B cell (primary cell): ENCODE measurements around the gene TEAD3. TPM values are rescaled to one million over a fixed set of nuclear protein-coding genes. Genes with fewer than 3 reads are reported as not detected.
"Not testable (repeated sequence)": the region's sequence is repeated elsewhere in the genome, so short reads cannot be mapped to it uniquely, and the experiment has no call there.

Experiments
- ATAC-seq: fragments of 200-7000 bp; cut with Tn5 transposase; one replicate; pipeline ENCODE4 v1.10.0; 2021; ENCODE audit warnings: low read depth, mild to moderate bottlenecking, moderate number of reproducible peaks, moderate library complexity
- CTCF ChIA-PET: fragments of 350-600 bp; sonication (Branson Sonifier 250); formaldehyde crosslinking; loops from one replicate; lab custom pipeline; 2021; ENCODE audit warnings: antibody characterized with exemption, inconsistent platforms; lab: Charles Lee
- POLR2A ChIA-PET: fragments of 350-600 bp; sonication (Branson Sonifier 250); formaldehyde crosslinking; loops from one replicate; lab custom pipeline; 2021; ENCODE audit warnings: antibody characterized with exemption; lab: Charles Lee
- DNase-seq: peaks from one replicate; pipeline ENCODE4 v3.0.0; 2013
- H2AFZ ChIP-seq: 2 replicates; pipeline ENCODE4 v1.6.1; 2012; ENCODE audit warnings: mild to moderate bottlenecking, low read depth, low read length; ENCODE audit not compliant: insufficient read depth, poor library complexity, severe bottlenecking
- H3K27ac ChIP-seq, 2 donors: 1 replicate in 1 of 2; 2 replicates in 1 of 2; pipeline ENCODE4 v1.5.1; 2012 to 2013; ENCODE audit warnings: low read length in 2 of 2, mild to moderate bottlenecking in 2 of 2, moderate library complexity in 1 of 2
- H3K27me3 ChIP-seq, 4 experiments: fragments of 200-600 bp in 1 of 4; sonication (generic) in 1 of 4; replicated peaks in 1 of 4; 1 replicate in 2 of 4; 2 replicates in 2 of 4; pipeline versions ENCODE4 v1.6.1 to v1.7.0; 2013 to 2016; ENCODE audit warnings: low read length in 3 of 4, mild to moderate bottlenecking in 2 of 4, mixed read lengths in 1 of 4, moderate library complexity in 1 of 4; ENCODE audit not compliant: insufficient read depth in 4 of 4, control insufficient read depth in 3 of 4; ENCODE audit errors: control extremely low read depth in 1 of 4
- H3K36me3 ChIP-seq, 2 experiments: replicated peaks in 1 of 2; 1 replicate in 1 of 2; 2 replicates in 1 of 2; pipeline versions ENCODE4 v1.6.1 to v1.7.1; 2013; ENCODE audit warnings: low read length in 1 of 2; ENCODE audit not compliant: insufficient read depth in 2 of 2, control insufficient read depth in 1 of 2; ENCODE audit errors: control extremely low read depth in 1 of 2, extremely low read depth in 1 of 2
- H3K4me1 ChIP-seq, 2 donors: fragments of 200-600 bp in 1 of 2; sonication (generic) in 1 of 2; 1 replicate in 1 of 2; 2 replicates in 1 of 2; pipeline versions ENCODE4 v1.5.1 to v1.6.1; 2013 to 2017; ENCODE audit warnings: low read length in 2 of 2; ENCODE audit not compliant: control insufficient read depth in 2 of 2, insufficient read depth in 2 of 2
- H3K4me2 ChIP-seq: replicated peaks from 2 replicates; pipeline ENCODE3; 2012; ENCODE audit warnings: mild to moderate bottlenecking, low read depth, low read length; ENCODE audit not compliant: poor library complexity, severe bottlenecking
- H3K4me3 ChIP-seq, 5 experiments: fragments of 200-600 bp in 1 of 5; sonication (generic) in 1 of 5; 1 replicate in 3 of 5; 2 replicates in 2 of 5; pipeline versions ENCODE4 v1.5.1 to v1.7.0; 2011 to 2016; ENCODE audit warnings: low read length in 4 of 5, mild to moderate bottlenecking in 4 of 5, low read depth in 2 of 5, control low read depth in 1 of 5, moderate library complexity in 1 of 5; ENCODE audit not compliant: insufficient read depth in 1 of 5; ENCODE audit errors: control extremely low read depth in 1 of 5, extremely low read depth in 1 of 5
- H3K79me2 ChIP-seq: fragments of 200-600 bp; sonication (generic); one replicate; pipeline ENCODE4 v1.6.0; 2016; ENCODE audit warnings: low read length; ENCODE audit not compliant: control insufficient read depth, insufficient read depth
- H3K9ac ChIP-seq: fragments of 200-600 bp; sonication (generic); 2 replicates; pipeline ENCODE4 v1.6.1; 2017; ENCODE audit warnings: mild to moderate bottlenecking, low read length, moderate library complexity
- H3K9me3 ChIP-seq, 3 donors: one replicate each; pipeline versions ENCODE4 v1.6.1 to v1.7.1; 2013; ENCODE audit warnings: low read length in 2 of 3; ENCODE audit not compliant: control insufficient read depth in 2 of 3, insufficient read depth in 1 of 3; ENCODE audit errors: control extremely low read depth in 1 of 3
- H4K20me1 ChIP-seq: 2 replicates; pipeline ENCODE4 v1.6.0; 2012; ENCODE audit warnings: mild to moderate bottlenecking, low read length; ENCODE audit not compliant: insufficient read depth, control insufficient read depth, poor library complexity, severe bottlenecking
- H3K27ac Mint-ChIP-seq: one replicate; pipeline ENCODE4 v1.8.0; 2021; ENCODE audit warnings: mixed read lengths
- H3K27me3 Mint-ChIP-seq: one replicate; pipeline ENCODE4 v1.8.0; 2021; ENCODE audit warnings: mixed read lengths
- H3K4me1 Mint-ChIP-seq: one replicate; pipeline ENCODE4 v1.8.0; 2021; ENCODE audit warnings: mixed read lengths
- H3K4me3 Mint-ChIP-seq: one replicate; pipeline ENCODE4 v1.8.0; 2021; ENCODE audit warnings: mixed read lengths
- H3K9me3 Mint-ChIP-seq: one replicate; pipeline ENCODE4 v1.8.0; 2022; ENCODE audit warnings: mixed read lengths; ENCODE audit not compliant: insufficient read depth
- CTCF ChIP-seq: fragments of 200-600 bp; IDR thresholded peaks from one replicate; pipeline ENCODE4 v1.8.0; 2022; ENCODE audit warnings: antibody characterized with exemption, mild to moderate bottlenecking
- EZH2 ChIP-seq: IDR thresholded peaks from 2 replicates; pipeline ENCODE4 v1.6.1; 2012; ENCODE audit warnings: borderline replicate concordance, low read depth, mild to moderate bottlenecking, moderate library complexity, low read length; ENCODE audit not compliant: insufficient read depth, poor library complexity, severe bottlenecking
- WGBS: methylation state at CpG from one replicate; pipeline ENCODE4 v1.1.5; 2013; ENCODE audit warnings: missing lambda C conversion rate; ENCODE audit not compliant: insufficient coverage; 5-methylcytosine and 5-hydroxymethylcytosine counted together
- intact Hi-C: fragments of 100-400 bp; cut with micrococcal nuclease; formaldehyde crosslinking; loops from one replicate; pipeline ENCODE4 v1.10.0; 2022
- polyA plus RNA-seq: library from polyadenylated mRNA; depleted of rRNA; stranded (reverse); fragments of >200 nt; gene quantifications from 2 replicates; pipeline ENCODE4 v1.2.3, GENCODE V29; 2012
- total RNA-seq, 2 donors: library from RNA; stranded (reverse); fragments of 120-200 nt in 1 of 2; gene quantifications; 1 replicate in 1 of 2; 2 replicates in 1 of 2; pipeline versions ENCODE4 v1.2.3 to v1.2.4, GENCODE V29; 2013 to 2022

The TEAD3 gene
- total and polyA plus RNA-seq, 2 donors (not counting 1 experiment from before 2014, with no cell fraction given): 0.17 TPM; not detected in 1

GRCh38 chr6:35516712-35517111 lies 19.8 kb upstream of the TEAD3 start:
- Histone ChIP-seq H2AFZ (no peak overlapping the region), H4K20me1 (no peaks in the 10 kb centered on the region), H3K27me3 (peaks cover 0 to 14% (median 3%) of the 10 kb centered on the region in 4 experiments), H3K4me2 (no peak overlapping the region), H3K36me3 (no peaks in the 10 kb centered on the region), H3K4me1 (peaks cover under 1 to 4% of the 10 kb centered on the region in 2 donors), H3K79me2 (no peaks in the 10 kb centered on the region), H3K4me3 (no peak overlapping the region), H3K9me3 (peaks cover 0 to 5% (median 0%) of the 10 kb centered on the region in 3 donors), H3K9ac (no peak overlapping the region), H3K27ac (no peak overlapping the region)
- WGBS: 93% methylated on average over 3 of the region's 6 CpGs
- intact Hi-C loops: no loop called here
- no peak for ATAC-seq
- TF ChIP-seq EZH2 (no peak), CTCF (no peak)
- POLR2A ChIA-PET: no interaction called here
- H3K9me3 Mint-ChIP-seq: no peaks in the 10 kb centered on the region
- CTCF ChIA-PET: interaction anchor here (0.7 to 0.8 kb wide), 2 partner anchors 221 to 460 kb away, joined by 3 read pairs; no protein-coding TSS in a partner anchor
- peaks cover 2% of the 10 kb centered on the region for H3K4me1 Mint-ChIP-seq
- H3K27ac Mint-ChIP-seq: no peak overlapping the region
- H3K27me3 Mint-ChIP-seq: peaks cover 4% of the 10 kb centered on the region
- DNase-seq: no peak
- H3K4me3 Mint-ChIP-seq: no peak overlapping the region

- H3K27me3 Mint-ChIP-seq, intact Hi-C loops, H3K4me1 ChIP-seq, H3K4me2 ChIP-seq, H3K27ac ChIP-seq, ATAC-seq, H3K27ac Mint-ChIP-seq, H3K9me3 ChIP-seq, H3K4me3 Mint-ChIP-seq, H3K36me3 ChIP-seq, H3K4me1 Mint-ChIP-seq, POLR2A ChIA-PET, H3K4me3 ChIP-seq, H3K79me2 ChIP-seq, H4K20me1 ChIP-seq, H2AFZ ChIP-seq, DNase-seq, H3K9me3 Mint-ChIP-seq, H3K9ac ChIP-seq: not testable (repeated sequence)
- 92% methylated on average over 6 of the region's 6 CpGs for WGBS
- H3K27me3 ChIP-seq: peaks cover 0 to 20% (median 9%) of the 10 kb centered on the region in 4 experiments
- CTCF ChIA-PET: interaction anchor here (0.7 kb wide), 1 partner anchor 461 kb away, joined by 3 read pairs; no protein-coding TSS in a partner anchor
These were observed 19.1 kb upstream of the TEAD3 start for GRCh38 chr6:35515939-35516338.
